WTC11 (cell line): ENCODE results near the gene MAB21L3.

Experiments
- SP1 ChIP-seq: sonication (generic); formaldehyde crosslinking; conservative IDR thresholded peaks from 2 replicates; pipeline ENCODE4 v1.8.1; 2022; ENCODE audit warnings: missing genetic modification reagents
- USF1 ChIP-seq: sonication (generic); formaldehyde crosslinking; IDR thresholded peaks from 2 replicates; pipeline ENCODE4 v1.8.0; 2022; ENCODE audit warnings: mild to moderate bottlenecking, missing genetic modification reagents
- ZNF416 ChIP-seq: fragments of 250-450 bp; sonication (Bioruptor Pico); IDR thresholded peaks from 2 replicates; pipeline ENCODE4 v1.9.0; 2021; ENCODE audit warnings: mild to moderate bottlenecking, inconsistent platforms

- TF ChIP-seq SP1 (CRISPR knock-in tag) = no peak
- TF ChIP-seq USF1 (CRISPR knock-in tag) = no peak
- TF ChIP-seq ZNF416 (CRISPR knock-in tag) = no peak
Observed at GRCh38 chr1:116170721-116171589, 59.8 kb downstream of the MAB21L3 start.
